ENCODE data around the gene CD84.

DNA sequence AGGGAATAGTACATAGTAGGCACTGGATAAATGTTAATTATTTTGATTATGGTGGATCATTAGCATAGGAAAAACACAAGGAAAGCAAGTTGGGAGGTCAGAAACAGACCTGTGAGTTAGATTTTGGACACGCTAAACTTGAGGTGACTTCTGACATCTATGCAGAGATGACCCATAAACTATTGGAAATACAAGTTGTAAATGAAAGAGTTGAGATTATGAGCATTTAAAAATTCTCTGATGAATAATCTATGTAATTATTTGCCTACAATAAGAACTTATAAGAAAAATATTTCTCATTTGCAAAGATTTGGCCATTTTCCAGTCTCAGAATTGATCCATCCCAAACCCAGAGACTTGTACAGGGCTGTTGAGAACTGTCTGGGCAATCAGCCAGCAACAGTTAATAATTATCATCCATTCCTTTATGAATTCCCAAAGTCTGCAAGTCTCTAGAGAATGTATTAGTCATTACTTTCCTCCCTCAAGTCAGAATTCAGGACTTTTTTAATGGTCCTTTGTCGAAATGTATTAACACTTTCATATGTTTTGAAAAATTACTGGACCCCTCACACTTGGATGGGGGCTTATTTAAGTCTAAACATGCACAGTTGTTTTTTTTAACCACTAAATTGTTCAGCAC, 36.9 kb downstream of the CD84 start:
- TF ChIP-seq, protein P1, sequence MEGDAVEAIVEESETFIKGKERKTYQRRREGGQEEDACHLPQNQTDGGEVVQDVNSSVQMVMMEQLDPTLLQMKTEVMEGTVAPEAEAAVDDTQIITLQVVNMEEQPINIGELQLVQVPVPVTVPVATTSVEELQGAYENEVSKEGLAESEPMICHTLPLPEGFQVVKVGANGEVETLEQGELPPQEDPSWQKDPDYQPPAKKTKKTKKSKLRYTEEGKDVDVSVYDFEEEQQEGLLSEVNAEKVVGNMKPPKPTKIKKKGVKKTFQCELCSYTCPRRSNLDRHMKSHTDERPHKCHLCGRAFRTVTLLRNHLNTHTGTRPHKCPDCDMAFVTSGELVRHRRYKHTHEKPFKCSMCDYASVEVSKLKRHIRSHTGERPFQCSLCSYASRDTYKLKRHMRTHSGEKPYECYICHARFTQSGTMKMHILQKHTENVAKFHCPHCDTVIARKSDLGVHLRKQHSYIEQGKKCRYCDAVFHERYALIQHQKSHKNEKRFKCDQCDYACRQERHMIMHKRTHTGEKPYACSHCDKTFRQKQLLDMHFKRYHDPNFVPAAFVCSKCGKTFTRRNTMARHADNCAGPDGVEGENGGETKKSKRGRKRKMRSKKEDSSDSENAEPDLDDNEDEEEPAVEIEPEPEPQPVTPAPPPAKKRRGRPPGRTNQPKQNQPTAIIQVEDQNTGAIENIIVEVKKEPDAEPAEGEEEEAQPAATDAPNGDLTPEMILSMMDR (optimal IDR thresholded peaks at IDR 0.05 in 1 of 3, IDR thresholded peaks at IDR 0.05 in 1 of 3, conservative IDR thresholded peaks at IDR 0.05 in 1 of 3; ENCODE audit: extremely low read depth in 1 of 3, insufficient read depth in 2 of 3, low read length in 3 of 3): no peak
- no peak for TF ChIP-seq EZH2 (IDR thresholded peaks at IDR 0.05; ENCODE audit: low read length)
